Epidermal melanocyte (primary cell): ENCODE measurements around the gene MAP7.
"Not testable (repeated sequence)": the region's sequence is repeated elsewhere in the genome, so short reads cannot be mapped to it uniquely, and the experiment has no call there.

Source experiments
- DNase-seq: peaks from one replicate; pipeline ENCODE4 v3.0.0; 2011; ENCODE audit warnings: low spot score; ENCODE audit not compliant: insufficient read length

MAP7 gene

DNA sequence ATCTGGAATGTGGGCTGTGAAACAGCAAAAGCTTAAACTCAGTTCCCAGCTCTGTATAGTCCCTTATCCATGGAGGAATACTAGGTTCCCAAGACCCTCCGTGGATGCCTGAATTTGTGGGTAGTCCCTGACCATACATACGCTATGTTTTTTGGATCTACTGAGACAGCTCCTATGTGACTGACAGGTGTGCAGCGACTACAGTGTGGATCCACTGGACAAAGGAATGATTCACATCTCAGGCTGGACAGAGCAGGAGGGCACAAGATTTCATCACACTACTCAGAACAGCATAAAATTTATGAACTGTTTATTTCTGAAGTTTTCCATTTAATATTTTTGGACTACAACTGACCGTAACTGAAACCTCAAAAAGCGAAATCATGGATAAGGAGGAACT, 125.3 kb downstream of the MAP7 start:
- no peak for DNase-seq

DNA sequence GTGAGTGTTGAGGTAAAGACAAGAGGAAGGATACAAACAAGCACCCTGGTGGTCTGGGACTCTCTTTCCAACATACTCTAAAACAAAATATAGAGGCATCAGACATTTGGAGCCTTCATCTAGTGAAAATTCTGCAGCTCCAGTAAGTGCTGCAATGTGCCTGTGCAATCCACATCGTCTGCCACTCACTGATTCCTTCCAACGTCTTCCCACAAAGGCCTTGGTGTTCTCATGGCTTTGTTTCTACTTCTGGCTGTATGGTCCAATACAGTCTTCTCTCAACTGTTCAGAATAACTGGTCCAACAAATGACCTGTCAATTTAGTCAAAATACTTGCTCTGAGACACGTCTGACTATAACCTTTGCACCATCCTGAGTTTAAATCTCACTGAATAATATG, 125.8 kb downstream of the MAP7 start:
- DNase-seq = no peak

GRCh38 chr6:136421537-136422158, 128.6 kb downstream of the MAP7 start:
- DNase-seq = no peak

- DNase-seq = no peak
These were observed 129.4 kb downstream of the MAP7 start for GRCh38 chr6:136420853-136421252.

- DNase-seq = no peak
These were observed 134.7 kb downstream of the MAP7 start for GRCh38 chr6:136415351-136416007.

DNA sequence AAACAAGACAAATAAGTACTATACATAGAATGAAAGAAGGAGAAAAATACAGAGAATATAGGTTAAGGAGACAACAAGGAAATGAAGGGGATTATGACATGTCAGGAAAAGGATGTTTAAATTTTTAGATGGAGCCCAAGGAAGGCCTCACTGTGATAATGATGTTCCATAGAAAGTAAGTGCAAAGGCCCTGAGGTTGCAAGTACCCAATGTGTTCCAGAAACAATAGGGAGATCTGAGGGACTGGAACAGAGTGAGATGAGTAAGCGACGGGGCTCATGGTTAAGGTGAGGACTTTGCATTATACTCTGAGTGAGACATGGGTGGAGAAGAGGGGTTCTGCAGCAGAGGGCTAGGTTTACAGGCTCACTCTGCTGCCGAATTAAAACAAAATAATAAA, 137.8 kb downstream of the MAP7 start:
- DNase-seq = no peak

DNA sequence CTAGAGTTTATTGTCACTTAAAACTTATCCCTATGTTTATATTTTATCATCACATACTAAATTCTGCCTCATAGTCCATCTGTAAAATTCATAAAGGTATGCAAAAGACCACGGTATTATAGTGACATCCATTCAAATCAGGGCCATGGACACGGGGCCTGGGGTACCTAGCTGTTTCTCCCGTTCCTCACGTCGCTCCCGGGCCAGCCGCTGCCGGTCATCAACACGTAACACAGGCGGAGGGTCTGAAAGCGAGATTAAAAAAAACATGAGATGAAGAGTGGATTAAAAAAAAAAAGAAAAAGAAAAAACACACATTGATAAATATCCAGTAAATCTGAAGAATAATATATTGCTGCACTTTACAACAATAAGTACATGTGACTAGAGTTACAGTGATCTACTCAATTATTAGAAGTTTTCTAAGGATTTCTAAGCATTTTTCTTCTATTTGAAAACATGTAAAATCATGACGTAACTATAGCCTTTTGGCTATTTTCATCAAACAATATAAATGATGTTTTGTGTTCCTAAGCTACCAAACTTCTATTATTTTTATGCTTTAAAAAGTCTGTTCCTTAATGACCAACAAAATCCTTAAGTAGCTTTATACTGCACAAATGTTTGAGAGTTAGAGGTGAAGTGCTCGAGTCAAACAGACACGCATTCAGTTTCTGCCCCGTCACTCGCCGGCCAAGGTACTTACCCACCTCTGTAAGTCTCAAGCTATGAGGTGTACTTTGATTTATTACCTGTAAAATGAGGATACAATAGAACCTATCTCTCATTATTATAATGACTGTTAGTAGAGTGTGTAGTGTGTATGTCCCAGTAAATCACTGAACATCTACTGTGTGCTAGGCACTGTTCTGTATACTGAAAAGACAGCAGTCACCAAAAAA, 138.5 kb downstream of the MAP7 start:
- no peak for DNase-seq

GRCh38 chr6:136411025-136411325, 139.2 kb downstream of the MAP7 start:
- DNase-seq = no peak

DNA sequence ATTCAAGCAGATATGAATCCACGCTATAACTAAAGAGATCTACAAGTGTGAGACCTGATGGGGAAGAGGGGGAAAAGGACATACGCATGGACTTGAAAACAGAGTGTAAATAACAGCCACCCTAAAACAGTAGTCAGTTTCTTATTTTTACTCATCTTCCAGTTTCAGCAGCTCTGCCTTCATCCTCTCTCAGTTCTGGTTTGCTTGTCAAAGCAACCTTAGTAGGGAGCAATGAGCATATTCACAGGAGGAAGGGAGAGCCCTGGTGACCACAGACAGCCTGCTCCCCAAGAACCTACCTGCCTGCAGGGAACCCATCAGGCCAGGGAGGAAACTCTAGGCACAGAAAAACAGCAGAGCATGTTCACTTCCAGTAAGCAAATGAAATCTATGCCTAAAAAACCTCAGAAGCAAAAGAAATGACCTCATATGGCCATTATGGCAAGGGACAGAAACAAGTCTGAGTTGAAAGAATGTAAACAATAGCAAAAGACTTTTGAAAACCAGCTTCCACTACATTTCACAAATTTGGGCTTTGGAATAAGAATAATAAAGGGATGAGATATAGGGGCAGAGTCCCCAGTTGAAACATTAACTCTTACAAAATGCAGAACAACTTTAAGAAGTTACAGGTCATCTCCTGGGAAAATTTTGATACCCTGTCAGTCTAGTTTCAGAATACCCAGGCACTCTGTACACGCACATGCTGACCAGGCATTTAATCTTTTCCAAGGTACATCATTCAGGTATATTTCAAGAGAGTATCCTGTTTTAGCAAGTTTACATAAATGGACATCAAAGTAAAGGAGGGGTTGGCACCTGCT, 139.8 kb downstream of the MAP7 start:
- no peak for DNase-seq

DNA sequence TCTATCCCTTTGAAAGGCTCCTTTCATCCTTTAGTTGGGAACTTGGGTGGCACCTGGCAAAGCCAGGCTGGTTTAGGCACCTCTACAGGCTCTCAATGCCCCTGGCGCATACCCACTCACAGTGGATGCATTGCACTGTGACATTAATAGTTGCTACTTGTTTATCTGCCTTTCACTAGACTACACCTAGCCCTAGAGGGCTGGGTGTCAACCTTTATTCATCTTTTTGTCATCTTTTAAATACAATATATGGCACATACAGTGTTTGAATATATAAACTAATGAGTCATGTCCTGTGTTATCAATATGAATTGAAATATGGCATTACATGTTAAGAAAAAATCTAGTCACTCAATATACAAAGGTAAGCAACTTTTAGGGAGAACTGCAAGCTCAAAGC, 140.6 kb downstream of the MAP7 start:
- no peak for DNase-seq

- no peak for DNase-seq
These were observed 142.0 kb downstream of the MAP7 start for GRCh38 chr6:136408204-136408603.

DNA sequence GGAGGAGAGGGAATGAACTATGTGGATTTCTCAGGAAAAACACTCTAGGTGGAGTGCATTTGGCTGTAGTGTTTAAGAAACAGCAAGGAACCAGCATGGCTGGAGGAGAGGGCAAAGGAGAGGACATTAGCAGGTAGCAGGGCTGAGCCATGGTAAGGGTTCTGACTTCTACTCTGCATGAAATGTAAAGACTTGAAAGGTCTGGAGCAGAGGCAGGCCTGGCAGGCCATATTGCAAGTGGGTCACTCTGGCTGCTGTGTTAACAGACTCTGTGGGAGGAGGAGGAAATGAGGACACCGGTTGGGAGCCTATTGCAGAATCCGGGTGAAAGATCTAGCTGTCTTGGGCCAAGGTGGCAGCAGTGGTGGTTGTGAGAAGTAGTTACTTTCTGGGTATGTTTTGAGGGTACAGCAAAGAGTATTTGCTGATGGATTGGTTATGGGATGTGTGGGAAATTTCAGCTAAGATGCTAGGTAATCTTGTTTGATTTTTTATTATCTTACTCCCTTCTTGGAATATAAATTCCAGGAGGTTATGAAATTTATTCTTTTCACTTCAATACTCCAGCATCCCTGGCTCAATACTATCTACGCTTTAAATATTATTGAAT, 144.7 kb downstream of the MAP7 start:
- no peak for DNase-seq

DNA sequence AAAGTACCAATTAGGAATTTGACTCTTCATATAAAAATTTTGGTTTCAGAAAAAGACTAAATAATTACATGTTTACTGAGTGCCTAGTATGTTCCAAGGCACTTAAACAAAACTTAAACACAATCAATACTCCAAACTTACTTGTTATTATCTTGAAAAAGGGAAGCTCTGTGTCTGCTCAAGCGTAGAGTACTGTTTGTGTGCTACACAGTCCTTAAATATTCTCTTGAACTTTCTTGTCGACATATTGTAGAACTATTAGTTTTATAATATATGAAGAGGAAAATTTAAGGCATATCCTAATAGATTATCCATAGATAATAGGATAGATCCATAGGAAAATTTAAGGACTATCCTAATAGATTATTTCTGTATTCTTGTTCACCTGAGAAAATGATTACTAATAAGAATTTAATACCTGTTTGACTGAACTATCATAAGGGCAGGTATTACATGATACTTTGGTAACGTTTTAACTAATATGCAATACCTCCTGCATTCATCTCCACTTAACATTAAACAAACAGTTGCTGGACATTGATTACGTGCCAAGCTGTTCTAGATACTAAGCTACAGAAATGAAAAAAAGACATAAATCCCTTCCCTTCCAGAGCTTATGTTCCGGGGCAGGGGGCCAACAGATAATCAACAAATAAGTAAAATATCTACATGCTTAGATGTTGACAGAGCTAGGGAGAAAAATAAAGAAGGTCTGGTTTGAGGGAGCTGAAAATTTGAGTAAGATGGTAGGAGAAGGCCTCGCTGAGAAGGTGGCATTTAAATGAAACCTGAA, 145.4 kb downstream of the MAP7 start:
- DNase-seq = no peak

DNA sequence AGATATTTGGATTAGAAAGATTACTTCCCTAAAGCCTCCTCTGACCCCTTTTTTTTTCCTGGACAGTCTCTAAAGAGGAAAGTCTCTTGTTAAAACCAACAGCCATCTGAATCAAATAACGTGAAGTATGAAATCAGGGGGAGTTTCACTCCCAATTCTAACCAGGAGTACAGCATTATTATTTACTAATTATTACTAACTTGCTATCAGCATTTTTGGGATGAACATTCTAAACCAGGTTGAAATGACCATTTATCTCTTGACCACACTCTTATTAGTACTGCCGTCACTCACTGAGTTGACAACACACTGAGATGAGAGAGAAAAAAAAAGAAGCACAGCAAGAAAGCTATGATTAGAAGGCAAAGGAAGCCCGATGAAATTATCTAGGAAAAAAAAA, 146.2 kb downstream of the MAP7 start:
- DNase-seq = no peak

DNA sequence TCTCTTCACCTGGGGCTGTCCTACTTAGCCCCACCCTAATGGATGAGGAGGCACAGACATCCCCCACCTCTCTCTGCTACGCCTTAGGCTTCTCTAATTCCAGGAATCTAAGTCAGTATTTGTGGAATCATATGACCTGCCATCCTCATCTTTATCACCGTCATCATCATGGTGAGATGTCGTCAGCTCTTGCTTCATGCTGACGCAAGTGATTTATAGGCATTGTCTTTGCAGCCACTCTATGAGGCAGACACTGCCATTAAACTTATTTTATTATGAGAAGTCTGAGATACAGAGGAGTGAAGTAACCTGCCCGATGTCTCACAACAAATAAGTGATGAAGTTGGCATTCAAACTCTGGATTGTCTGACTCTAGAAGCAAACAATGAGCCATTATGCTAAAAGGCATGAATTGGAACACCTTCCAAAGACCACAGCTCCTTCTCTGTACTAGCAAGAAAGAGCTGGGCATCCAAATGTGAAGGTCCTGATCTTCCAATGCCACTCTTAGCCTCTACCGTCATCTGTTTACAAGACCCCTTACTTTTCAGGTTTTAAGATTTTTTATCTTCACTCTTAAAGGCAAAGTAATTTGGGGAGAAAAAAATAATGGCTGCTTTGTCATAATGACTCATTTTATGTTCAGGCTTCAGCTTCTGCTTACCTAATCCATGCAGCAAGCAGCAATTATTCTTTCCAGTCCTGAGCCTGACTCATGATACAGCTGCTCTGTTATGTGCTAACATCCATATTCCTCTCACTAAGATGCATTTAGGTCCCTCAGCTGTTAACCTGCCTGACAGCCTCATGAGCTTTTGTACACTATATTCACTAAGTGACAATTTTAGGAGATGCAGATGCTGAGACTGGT, 146.9 kb downstream of the MAP7 start:
- no peak for DNase-seq

DNA sequence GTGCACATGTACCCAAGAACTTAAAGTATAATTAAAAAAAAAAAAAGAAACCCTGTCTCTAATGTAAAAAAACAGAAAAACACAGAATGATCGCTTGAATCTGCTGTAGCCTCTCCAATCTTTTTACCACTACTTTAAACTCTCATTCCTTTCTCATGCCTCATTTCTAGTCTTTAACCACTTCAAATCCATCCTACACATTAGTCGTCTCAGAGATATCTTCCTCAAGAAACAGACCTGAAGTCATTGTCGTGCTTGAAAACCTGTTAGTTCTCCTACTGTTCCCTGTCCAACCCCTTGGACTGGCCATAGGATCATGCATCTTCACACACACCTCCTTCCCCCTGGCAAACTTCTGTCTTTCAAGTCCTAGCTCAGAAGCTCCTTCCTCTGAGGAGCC, 148.5 kb downstream of the MAP7 start:
- DNase-seq = no peak

- not testable (repeated sequence) for DNase-seq
These were observed 149.0 kb downstream of the MAP7 start for GRCh38 chr6:136401236-136401635.

DNA sequence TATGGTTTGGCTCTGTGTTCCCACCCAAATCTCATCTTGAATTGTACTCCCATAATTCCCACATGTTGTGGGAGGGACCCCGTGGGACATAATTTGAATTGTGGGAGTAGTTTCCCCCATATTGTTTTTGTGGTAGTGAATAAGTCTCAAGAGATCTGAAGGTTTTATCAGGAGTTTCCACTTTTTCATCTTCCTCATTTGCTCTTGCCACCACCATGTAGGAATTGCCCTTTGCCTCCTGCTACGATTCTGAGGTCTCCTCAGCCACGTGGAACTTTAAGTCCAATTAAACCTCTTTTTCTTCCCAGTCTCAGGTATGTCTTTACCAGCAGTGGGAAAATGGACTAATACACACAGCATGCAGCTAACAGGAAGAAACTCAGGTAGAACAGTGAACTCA, 151.8 kb downstream of the MAP7 start:
- no peak for DNase-seq

DNA sequence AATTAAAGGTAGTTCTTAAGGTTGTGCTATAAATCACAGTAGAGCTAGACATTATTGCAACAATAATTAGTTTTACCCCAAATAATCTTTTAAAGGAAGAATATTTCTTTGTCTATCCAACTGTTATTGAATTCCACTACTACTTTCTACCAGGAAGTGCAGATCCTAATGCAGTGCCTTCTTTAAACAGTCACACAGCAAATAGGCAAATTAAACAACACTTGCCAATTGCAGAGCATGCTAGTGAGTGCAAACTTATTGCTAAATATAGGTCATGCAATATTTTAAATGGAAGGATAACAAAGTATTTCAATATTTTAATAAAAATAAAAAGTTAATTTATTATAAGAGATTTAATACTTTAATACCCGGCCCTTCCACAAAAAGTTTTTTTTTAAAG, 153.3 kb downstream of the MAP7 start:
- DNase-seq = no peak

- DNase-seq = not testable (repeated sequence)
These were observed 159.3 kb downstream of the MAP7 start for GRCh38 chr6:136390959-136391358.
